Inflammatory macrophage treated with lipopolysaccharide for 1 hour (primary cell): ENCODE results near the gene SNX20.

Source experiments
- DNase-seq, 2 donors: peaks; one replicate each; pipeline ENCODE4 v3.0.0-alpha.2; 2020 to 2022

Gene SNX20, protein sequence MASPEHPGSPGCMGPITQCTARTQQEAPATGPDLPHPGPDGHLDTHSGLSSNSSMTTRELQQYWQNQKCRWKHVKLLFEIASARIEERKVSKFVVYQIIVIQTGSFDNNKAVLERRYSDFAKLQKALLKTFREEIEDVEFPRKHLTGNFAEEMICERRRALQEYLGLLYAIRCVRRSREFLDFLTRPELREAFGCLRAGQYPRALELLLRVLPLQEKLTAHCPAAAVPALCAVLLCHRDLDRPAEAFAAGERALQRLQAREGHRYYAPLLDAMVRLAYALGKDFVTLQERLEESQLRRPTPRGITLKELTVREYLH

DNA sequence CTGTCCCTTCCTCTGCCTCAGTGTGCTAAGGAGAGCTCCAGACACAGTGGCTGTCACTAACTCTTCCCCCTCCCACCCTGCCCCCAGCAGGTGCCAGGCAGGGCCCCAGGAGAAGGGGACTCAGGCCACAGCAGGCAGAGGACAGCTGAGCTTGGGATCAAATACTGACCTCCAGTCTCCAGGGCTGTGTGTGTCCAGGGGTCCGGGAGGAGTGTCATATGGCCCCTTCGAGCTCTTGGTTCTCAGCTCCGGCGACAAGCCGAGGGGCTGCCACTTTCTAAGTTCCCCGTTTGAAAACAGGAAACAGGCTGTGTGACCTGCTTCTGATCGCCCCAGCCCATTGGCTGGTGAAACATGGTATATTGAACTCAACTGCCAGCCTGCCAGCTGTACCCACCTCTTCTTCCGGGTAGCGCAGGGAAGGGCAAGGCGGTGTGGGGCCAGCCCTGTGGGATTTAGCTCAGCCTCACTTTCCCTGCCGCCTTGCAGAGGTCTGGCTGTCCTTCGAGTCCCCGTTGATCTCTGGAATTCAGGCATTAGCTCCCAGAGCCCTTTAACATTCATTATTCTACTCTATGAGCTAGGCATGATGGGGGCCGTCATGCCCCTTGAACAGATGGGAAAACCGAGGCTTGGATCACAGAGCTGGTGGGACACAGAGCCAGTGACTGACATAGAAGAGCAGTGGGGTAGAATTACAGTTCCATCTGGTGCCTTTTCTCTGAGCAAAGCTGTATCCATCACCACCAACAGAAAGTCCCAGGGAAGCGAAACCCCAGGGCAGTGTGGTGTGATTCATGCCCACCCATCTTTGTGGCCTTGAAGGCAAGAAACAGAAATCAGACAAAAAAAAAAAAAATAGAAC lies at the start of gene SNX20:
Gene SNX20, minus strand, starts transcription at position 292 of the 865 bp plus-strand sequence. CDS start 3,786 bp downstream, outside the sequence.
- peak; percentile 65 to 75 for DNase-seq

DNA sequence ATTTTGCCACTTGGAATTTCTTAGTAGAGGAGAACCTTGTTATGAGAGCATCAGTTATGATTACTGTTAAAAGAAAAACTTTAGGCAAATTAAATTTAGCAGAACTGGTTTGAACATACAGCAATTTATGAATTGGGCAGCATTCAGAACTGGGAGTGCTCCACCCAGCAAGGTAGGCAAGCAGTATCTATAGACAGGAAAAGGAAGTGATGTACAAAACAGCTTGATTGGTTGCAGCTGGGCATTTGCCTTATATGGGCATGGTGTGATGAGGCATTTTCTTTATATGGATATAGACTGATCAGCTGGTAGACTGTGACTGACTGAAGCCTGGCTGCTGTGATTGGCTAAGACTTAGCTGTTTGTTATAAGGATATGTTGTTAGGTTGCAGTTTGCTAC lies 43.2 kb upstream of the SNX20 start:
- no peak for DNase-seq

DNA sequence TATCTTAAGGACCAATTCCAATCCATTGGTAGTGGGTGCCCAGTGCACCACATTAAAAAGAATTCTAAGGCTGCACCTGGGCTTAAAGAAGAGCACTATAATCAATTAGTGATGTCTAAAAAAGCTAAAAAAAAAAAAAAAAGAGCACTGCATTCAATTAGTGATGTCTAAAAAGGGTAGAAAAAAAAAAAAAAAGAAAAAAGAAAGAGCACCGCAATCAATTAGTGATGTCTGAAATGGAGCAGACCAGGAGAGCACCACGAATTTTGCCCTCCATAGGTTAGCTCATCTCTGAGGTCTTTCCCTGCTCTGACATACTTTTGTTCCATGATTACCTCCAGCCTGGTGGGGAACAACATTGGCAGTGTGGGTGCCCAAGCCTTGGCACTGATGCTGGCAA lies 41.8 kb upstream of the SNX20 start:
- no peak for DNase-seq

DNA sequence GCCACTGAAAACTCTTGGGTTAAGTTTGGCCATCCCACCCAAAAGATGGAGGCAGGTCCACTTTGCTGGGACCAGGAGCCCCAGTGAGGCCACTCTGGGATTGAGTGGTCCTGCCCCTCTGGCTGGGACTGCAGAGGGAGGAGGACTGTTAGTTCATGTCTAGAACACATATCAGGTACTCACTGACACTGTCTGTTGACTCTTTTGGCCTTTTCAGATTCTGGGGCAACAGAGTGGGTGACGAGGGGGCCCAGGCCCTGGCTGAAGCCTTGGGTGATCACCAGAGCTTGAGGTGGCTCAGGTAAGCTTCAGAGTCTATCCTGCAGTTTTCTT lies 41.3 kb upstream of the SNX20 start:
- DNase-seq: no peak

DNA sequence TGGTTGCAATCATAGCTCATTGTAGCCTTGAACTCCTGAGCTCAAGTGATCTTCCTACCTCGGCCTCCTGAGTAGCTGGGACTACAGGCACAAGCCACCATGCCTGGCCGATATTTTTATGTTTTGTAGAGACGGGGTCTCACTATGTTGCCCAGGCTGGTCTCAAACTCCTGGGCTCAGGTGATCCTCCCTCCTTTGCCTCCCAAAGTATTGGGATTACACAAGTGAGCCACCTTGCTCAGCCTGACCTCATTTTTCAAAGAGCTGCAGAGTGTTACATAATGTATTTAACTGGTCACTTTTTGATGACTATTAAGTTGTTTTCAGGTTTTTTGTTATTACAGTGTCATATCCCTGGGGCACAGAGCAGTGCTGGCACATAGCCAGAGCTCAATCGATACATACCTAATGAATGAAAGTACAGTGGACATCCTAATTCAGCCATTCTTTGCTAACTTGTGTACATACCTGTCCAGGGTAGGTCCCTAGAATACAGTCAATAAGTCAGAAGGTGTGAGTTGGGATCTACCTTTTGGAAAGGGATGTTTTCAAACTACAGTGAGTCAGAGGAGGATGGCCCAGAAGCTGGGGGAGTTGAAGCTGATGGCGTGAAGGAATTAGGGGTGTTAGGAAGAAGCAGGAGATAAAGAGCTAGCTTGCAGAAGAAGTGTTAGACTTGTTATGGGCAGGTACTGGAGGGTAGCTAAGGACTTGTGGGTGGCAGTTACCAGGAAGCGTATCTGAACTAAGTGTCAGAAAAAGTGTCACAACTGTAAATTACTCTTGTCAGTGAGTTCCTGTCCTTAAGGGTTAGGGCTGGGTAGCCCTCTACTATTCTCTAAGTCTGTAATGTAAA lies 40.7 kb upstream of the SNX20 start:
- DNase-seq: no peak

DNA sequence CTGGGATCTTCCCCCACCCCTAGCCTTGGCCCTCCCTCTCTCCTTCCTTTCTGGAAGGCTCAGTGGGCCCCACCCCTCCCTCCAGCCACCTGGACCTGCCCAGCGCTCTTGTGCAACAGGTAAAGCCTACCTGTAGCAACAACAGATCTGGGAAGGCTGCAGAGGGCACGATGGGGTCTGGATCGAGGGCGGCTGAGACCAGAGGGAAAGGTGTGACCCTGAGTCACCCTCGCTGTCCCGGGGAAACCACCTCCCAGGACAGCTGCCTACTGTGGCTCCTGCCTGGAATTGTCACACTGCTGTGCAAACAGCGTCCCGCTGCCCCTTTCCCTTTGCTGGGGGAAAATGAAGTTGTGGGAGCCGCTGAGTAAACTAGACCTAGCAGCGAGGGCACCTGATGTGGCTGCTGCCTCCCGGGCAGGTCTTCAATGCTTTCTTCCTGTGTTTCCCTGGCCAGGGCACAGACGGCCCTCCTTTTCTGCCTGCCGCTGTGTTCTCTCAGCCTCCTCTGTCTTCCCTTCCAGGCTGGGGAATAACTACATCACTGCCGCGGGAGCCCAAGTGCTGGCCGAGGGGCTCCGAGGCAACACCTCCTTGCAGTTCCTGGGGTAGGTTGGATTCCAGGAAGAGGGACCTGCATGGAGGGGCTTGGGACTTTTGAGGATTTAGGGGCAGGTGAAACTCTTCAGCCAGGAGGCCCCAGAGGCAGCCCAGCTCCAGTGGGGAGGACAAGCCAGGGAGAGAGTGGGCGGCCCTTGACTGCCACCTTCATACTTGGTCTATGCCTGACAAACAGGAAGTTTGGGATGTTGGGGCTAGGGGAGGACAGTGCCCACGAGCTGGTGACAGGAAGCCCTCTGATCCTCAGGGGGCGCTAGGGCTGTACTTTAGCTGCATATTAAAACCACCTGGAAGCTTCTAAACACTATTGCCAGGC lies 38.6 kb upstream of the SNX20 start:
- no peak for DNase-seq

DNA sequence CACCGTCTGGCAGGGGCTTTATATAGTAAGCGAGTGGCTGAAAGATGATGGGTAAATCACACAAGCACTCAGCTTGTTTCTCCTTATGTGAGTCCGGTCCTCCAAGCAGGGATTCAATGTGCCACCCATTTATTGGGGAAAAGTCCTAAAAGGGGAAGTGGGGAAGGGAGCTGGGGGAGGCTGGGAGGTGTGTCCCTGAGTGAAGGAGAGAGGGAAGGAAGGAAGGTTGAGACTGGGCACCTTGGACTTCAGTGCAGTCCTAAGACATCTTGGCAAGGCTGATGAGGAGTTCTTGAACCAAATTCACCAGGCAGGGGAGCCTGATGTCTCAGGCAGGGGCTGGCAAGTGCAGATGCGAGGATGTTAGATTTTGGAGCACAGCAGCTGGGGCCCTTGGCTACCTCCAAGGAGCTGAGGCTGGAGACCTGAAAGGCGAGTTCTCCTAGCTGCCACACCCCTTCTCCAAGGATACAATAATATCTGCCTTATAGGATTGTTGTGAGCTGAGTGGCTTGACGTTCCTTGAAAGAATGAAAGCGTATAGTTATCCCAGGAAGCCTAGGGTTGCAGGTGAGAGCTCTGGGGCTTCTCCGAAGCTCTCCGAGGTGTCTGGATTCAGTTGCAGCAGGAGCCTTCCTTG lies 37.8 kb upstream of the SNX20 start:
- no peak for DNase-seq

DNA sequence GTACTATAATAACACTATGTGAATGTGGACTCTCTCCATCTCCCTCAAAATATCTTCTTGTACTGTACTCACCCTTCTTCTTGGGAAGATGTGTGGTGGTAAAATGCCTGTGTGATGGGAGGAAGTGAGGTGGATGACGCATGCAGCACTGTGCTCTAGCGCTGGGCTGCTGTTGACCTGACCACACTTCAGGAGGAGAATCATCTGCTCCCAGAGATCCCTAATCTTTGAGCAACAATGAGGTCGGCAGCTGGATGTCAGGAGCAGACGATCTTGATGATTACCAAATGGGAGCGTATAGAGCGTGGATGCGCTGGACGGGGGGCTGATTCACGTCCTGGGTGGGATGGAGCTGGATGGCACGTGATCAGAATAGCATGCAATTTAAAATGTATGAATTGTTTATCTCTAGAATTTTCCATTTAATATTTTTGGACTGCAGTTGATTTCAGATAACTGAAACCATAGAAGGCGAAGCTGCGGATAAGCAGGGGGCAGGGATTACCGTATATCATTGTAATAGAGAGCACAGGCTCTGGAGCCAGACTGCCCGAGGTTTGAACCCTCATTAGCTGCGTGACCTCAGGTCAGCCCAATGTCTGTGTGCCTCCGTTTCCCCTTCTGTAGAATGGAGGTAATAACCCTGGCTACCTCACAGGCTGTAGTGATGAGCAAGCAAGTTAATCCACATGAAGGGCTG lies 37.1 kb upstream of the SNX20 start:
- no peak for DNase-seq

DNA sequence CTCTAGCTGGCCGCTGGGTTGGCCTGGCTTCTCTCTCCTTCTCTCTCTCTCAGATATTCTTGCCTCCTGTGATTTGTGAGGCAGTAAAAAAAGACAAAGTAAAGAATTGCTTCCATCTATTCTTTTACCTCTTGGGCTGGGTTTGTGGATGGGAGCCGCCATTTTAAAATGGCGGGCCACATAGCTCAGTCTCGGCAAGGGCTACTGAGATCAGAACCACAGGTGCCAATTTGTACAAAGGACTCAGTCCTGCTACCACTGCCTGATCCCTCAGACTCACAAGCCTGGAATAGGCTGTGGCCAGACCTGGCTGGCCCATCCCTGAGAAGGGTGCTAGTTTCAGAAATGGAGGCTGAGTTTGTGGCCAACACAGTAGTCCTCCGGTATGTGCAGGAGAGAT lies 36.4 kb upstream of the SNX20 start:
- DNase-seq: no peak

DNA sequence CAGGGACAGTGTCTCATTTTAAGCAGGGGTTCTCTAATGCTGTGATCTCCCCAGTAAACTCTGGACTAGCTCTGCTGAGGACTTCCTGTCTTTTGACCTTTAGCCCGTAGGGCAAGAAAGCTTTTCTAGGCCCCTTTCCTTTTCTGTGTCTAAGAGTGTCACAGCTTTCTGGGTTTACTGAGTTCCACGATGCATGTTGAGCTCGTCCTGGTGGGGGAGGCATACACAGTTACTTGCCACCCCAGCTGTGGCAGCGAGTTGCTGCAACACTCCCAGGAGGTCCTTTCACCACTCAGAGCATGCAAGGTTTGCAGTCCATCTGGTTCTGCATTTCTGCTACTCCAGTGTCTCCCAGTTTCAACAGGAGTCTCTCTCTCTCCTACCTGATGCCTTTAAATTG lies 36.0 kb upstream of the SNX20 start:
- no peak for DNase-seq

DNA sequence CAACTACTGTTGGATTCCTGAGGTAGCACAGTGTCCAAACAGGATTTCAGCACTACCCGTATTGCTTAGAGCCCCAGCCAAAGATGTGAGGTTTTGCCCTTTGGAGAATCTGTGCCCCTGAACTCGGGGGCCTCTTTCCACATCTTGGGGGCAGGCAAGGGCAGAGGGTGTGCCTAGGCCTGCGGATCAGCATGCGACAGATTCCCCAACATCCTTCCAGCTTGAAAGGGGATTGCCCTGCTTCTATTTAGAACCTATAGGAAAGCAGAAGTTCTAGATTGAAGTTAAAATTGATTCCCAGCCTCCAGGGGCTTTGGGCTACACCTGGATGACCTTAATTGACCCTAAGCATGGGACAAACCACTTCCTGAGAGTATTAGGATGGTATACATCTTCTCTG lies 31.8 kb upstream of the SNX20 start:
- no peak for DNase-seq

DNA sequence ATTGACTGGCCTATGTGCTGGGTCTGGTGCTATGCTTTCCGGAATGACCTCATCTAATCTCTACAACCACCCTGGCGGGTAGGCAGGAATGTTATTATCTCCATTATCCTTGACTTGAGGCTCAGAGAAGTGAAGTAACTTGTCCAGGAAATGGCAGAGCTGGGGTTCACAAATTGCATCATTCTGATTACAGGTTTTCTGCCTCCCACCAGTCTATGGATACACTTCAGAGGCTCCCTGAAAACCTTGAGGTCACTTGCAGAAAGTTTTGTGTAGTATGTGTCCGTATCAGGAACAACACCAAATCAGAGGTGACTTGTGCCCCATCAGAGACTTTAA lies 31.4 kb upstream of the SNX20 start:
- no peak for DNase-seq

DNA sequence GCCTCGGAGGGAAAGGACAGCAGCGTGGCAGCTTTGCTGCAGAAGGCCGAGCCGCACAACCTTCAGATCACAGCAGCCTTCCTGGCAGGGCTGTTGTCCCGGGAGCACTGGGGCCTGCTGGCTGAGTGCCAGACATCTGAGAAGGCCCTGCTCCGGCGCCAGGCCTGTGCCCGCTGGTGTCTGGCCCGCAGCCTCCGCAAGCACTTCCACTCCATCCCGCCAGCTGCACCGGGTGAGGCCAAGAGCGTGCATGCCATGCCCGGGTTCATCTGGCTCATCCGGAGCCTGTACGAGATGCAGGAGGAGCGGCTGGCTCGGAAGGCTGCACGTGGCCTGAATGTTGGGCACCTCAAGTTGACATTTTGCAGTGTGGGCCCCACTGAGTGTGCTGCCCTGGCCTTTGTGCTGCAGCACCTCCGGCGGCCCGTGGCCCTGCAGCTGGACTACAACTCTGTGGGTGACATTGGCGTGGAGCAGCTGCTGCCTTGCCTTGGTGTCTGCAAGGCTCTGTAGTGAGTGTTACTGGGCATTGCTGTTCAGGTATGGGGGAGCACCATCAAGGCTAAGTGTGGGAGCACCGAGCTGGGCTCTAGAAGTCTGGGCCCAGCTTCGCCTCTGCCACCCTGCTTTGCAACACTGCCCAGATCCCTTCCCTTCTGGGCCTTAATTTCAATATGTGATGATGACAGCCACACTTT lies 30.9 kb upstream of the SNX20 start:
- DNase-seq: no peak

DNA sequence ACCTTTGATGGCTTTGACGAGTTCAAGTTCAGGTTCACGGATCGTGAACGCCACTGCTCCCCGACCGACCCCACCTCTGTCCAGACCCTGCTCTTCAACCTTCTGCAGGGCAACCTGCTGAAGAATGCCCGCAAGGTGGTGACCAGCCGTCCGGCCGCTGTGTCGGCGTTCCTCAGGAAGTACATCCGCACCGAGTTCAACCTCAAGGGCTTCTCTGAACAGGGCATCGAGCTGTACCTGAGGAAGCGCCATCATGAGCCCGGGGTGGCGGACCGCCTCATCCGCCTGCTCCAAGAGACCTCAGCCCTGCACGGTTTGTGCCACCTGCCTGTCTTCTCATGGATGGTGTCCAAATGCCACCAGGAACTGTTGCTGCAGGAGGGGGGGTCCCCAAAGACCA lies 29.9 kb upstream of the SNX20 start:
- no peak for DNase-seq

DNA sequence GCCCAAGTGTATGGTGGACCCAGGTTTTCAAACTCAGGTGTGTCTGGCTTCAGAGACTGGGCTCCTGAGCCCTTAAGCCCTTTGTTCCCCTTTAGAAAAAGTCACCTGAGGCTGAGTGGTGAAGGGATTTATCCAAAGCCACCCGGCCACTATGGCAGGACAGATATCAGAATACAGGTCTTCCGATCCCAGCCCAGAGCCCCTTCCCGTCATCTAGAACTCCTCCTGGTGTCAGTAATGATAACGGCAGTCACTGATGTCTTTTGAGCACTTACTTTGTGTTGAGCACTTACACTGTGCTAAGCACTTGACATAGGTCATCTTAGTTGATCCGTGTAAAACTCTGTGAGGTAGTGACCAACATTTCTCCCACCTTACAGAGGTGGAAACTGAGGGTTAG lies 28.9 kb upstream of the SNX20 start:
- DNase-seq: no peak

DNA sequence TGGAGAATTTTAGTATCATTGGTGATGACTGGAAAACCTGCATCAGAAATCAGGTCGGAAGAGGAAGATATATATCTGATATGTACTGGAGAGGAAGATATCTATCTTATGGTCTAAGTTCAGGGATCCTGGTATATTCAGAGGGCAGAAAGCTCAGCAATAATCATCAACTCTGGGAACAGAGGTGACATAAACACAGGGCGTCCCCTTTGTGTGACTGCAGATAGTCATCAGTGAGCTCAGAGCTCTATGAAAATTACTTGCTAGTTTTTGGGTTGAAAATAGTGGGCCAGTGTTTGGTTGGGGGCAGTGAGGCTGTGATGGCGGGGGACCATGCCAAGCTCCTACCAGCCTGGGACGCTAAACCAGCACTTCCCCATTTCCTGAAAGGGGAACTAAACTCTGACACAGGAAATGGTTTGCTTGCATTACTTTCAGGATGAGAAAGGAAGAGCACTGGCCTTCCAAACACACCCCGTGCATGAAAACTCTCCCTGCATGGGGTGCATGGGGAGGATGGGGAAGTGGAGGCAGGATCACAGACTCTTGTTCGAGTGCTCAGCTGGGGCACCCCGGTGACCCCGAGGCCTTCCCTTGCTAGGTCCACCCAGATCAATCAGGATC lies 28.1 kb upstream of the SNX20 start:
- DNase-seq: peak; percentile 82 to 85

DNA sequence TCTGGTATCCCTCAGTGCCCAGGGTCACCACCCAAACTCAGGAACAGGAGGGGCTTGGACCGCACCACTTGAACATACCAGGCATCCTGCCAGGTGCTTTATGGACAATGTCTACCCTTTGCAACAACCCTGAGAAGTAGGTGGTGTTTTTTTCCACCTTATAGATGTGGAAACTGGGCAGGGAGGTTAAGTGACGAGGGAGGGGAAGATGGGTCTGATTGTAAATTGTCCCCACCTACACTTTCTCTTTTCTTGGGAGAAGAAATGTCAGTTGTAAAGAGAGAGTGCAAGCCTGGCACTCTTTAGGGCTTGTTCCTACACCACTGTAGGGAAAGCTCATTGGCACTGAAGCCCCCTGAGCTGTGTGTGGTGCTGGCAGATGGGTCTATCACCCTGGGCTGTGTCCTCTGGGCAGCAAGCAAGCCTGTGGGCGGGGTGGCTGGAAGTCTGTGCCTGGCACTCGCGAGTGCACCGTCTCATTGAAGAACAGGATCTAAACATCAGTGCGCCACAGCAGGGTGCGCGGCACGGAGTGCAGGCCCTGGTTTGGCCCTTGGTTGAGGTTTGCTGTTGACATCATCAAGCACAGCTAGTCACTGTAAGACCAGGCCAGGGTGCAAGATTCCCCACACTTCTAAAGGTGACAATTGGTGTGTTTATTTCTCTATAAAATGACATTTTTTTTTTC lies 27.4 kb upstream of the SNX20 start:
- DNase-seq: no peak

DNA sequence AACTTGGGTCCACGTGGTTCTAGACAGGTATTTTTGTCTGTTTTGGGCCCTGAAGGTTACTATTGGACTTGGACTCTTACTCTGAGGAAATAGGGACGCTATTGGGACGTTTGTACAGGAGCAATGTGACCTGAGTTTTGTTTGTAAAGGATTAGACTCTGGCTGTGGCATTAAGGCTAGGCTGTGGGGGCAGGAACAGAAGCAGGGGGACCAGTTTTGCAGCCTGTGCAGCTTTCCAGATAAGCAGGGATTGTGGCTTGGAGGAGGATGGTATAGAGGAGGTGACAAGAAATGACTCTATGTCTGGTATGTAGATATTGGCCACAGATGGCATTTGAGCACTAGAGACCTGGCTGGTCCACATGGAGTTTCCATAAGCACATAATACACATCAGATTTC lies 25.1 kb upstream of the SNX20 start:
- DNase-seq: no peak

DNA sequence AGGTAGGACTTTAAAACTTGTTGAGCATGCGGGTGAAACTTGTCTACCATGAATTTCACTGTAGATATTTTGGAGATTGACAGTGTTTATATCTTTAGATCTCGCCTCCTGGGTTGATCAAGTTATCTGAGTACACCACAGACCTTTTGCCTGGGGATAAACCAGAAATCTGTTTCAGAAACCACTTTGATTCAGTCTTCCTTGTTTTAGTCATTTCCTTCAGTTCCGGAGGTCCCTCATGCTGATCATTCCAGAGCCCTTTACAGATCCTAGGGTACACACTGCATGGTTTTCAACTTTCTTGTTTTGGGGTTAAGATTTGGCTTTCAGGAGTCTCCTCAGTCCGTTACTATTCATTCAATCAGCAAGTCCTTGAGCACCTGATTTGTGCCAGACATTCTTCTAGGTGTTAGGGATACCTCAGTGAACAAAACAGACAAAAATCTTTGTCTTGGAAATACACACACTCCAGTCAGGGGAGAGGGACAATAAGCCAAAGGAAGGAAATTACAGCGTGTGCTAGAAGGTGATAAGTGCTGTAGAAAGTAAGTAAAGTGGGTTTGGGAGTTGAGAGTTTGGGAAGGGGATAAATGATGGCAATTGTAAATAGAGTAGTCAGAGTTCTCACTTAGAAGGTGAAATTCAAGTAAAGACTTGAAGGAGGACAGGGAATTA lies 24.5 kb upstream of the SNX20 start:
- no peak for DNase-seq
